ENCODE data around the gene SLC25A21.
A peak's percentile ranks its signal among the peaks of the same experiment; 100 is the strongest.

SLC25A21 gene

DNA sequence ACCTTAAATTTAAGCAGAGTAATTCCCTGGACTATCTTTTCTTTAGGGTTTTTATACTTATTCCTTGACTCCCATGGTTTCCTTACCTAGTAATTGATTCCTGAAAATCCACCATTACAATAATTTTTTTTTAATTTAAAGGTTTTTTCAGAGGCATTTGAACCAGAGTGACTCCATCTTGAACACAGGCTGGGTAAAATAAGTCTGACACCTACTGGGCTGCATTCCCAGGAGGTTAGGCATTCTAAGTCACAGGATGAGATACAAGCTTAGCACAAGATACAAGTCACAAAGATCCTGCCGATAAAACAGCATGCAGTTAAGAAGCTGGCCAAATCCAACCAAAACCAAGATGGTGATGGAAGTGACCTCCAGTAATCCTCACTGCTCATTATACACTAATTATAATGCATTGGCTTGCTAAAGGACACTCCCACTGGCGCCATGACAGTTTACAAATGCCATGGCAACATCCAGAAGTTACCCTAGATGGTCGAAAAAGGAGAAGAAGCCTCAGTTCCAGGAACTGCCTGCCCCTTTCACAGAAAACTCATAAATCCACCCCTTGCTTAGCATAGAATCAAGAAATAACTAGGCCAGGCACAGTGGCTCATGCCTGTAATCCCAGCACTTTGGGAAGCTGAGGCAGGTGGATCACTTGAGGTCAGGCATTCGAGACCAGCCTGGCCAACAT is 53.6 kb downstream of the SLC25A21 start:
- no peaks in the 10 kb centered on the region for H3K9me3 ChIP-seq (ENCODE audit: insufficient read depth, low read depth, low read length)
- H3K9ac ChIP-seq (ENCODE audit: low read length), result no peak overlapping the region
- peaks cover 2% of the 10 kb centered on the region for H3K79me1 ChIP-seq (ENCODE audit: low read length)
- H3K79me2 ChIP-seq (ENCODE audit: control insufficient read depth, insufficient read depth, low read length, poor library complexity), result no peaks in the 10 kb centered on the region
- no peak overlapping the region for H3K4ac ChIP-seq (ENCODE audit: low read depth, low read length)
- H3K14ac ChIP-seq (ENCODE audit: low read length), result no peak overlapping the region
- H3K18ac ChIP-seq (ENCODE audit: low read length), result no peak overlapping the region
- no peaks in the 10 kb centered on the region for H3K27me3 ChIP-seq (ENCODE audit: insufficient read depth, low read length)
- H2BK120ac ChIP-seq (ENCODE audit: insufficient read depth, low read length, poor library complexity), result no peak overlapping the region
- H3K23ac ChIP-seq (ENCODE audit: low read length), result no peak overlapping the region
- no peak overlapping the region for H4K8ac ChIP-seq (ENCODE audit: low read depth, low read length)
- H3K4me1 ChIP-seq (ENCODE audit: control insufficient read depth in 1 of 2, insufficient read depth in 2 of 2, low read length in 2 of 2), result no peaks in the 10 kb centered on the region
- no peak overlapping the region for H4K91ac ChIP-seq (ENCODE audit: low read depth, low read length)
- H4K12ac ChIP-seq (ENCODE audit: low read depth, low read length), result no peak overlapping the region
- no peaks in the 10 kb centered on the region for H3K36me3 ChIP-seq (ENCODE audit: control insufficient read depth in 1 of 2, insufficient read depth in 2 of 2, low read length in 2 of 2)
- H3K4me2 ChIP-seq (ENCODE audit: low read length), result no peak overlapping the region
- H3K4me3 ChIP-seq (ENCODE audit: low read depth, low read length), result no peak overlapping the region
- H2AFZ ChIP-seq (ENCODE audit: insufficient read depth, low read length, poor library complexity), result no peak overlapping the region
- no peak overlapping the region for H3K27ac ChIP-seq (ENCODE audit: low read depth, low read length)
- no peak overlapping the region for H2BK5ac ChIP-seq (ENCODE audit: low read depth, low read length, poor library complexity)
- DNase-seq, result no peak
- no CpG with 5 or more reads among the region's 4 CpGs for WGBS (ENCODE audit: extremely low coverage, insufficient coverage, insufficient read length)
- no peak overlapping the region for H2AK5ac ChIP-seq (ENCODE audit: low read length)
- H2BK12ac ChIP-seq (ENCODE audit: low read length), result no peak overlapping the region

DNA sequence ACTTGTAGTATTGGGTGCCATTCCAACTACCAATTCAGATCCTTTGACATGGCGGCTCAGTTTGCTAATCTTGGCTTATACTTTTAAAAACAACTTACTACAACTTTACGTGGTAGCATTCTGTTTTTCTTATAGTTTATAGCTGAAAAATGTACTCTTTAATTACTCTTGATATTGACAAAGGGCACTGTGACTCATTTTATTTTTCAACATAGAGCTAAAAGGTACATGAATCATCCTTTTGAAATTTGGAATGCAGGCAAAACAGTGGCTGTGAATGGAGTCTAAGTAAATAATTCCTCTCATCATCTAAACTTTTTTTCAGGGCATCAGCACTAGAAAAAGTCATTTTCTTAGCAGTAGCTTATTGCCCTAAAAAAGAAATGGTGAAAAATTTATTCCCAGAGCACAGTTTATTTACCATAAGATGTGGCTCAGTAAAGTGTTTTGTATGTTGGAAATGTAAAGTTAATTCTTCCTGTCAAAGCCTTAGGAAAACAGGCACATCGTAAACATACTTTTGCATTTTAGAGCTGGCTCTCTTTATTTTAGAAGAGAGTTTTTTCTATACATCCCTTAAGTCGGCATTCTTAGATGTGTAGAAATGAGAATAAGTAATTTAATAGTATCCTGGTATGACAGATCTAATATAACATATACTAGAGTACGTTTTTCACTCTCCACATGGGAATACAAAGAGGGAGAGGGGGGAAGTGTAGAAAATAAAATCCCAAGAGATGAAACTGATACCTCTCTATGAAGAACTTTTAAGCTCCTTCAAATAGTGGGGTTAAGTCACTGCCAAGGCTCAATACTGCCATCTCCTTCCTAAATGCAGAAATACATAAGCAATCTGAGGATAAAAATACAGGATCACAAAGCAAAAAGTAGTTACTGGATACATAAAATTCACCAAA is 55.2 kb downstream of the SLC25A21 start:
- H2BK12ac ChIP-seq (ENCODE audit: low read length), result no peak overlapping the region
- no peak overlapping the region for H4K12ac ChIP-seq (ENCODE audit: low read depth, low read length)
- no peak overlapping the region for H3K4ac ChIP-seq (ENCODE audit: low read depth, low read length)
- no peak overlapping the region for H3K4me3 ChIP-seq (ENCODE audit: low read depth, low read length)
- no peak overlapping the region for H3K18ac ChIP-seq (ENCODE audit: low read length)
- no peak overlapping the region for H4K91ac ChIP-seq (ENCODE audit: low read depth, low read length)
- no peaks in the 10 kb centered on the region for H3K36me3 ChIP-seq (ENCODE audit: control insufficient read depth in 1 of 2, insufficient read depth in 2 of 2, low read length in 2 of 2)
- H3K27ac ChIP-seq (ENCODE audit: low read depth, low read length), result no peak overlapping the region
- H3K23ac ChIP-seq (ENCODE audit: low read length), result no peak overlapping the region
- no CpG with 5 or more reads among the region's 5 CpGs for WGBS (ENCODE audit: extremely low coverage, insufficient coverage, insufficient read length)
- peaks cover 2% of the 10 kb centered on the region for H3K79me1 ChIP-seq (ENCODE audit: low read length)
- H2BK5ac ChIP-seq (ENCODE audit: low read depth, low read length, poor library complexity), result no peak overlapping the region
- DNase-seq, result peak in 1 of 2 donors; percentile 18
- H3K79me2 ChIP-seq (ENCODE audit: control insufficient read depth, insufficient read depth, low read length, poor library complexity), result no peaks in the 10 kb centered on the region
- no peak overlapping the region for H2AFZ ChIP-seq (ENCODE audit: insufficient read depth, low read length, poor library complexity)
- no peaks in the 10 kb centered on the region for H3K4me1 ChIP-seq (ENCODE audit: control insufficient read depth in 1 of 2, insufficient read depth in 2 of 2, low read length in 2 of 2)
- no peaks in the 10 kb centered on the region for H3K9me3 ChIP-seq (ENCODE audit: insufficient read depth, low read depth, low read length)
- no peak overlapping the region for H3K4me2 ChIP-seq (ENCODE audit: low read length)
- no peak overlapping the region for H3K14ac ChIP-seq (ENCODE audit: low read length)
- no peak overlapping the region for H4K8ac ChIP-seq (ENCODE audit: low read depth, low read length)
- no peak overlapping the region for H2BK120ac ChIP-seq (ENCODE audit: insufficient read depth, low read length, poor library complexity)
- no peaks in the 10 kb centered on the region for H3K27me3 ChIP-seq (ENCODE audit: insufficient read depth, low read length)
- no peak overlapping the region for H2AK5ac ChIP-seq (ENCODE audit: low read length)
- no peak overlapping the region for H3K9ac ChIP-seq (ENCODE audit: low read length)

GRCh38 chr14:37115406-37115805 is 57.0 kb downstream of the SLC25A21 start:
- H2BK120ac ChIP-seq (ENCODE audit: insufficient read depth, low read length, poor library complexity), result no peak overlapping the region
- H3K4me2 ChIP-seq (ENCODE audit: low read length), result no peak overlapping the region
- no peak overlapping the region for H4K12ac ChIP-seq (ENCODE audit: low read depth, low read length)
- no peak overlapping the region for H3K23ac ChIP-seq (ENCODE audit: low read length)
- H3K14ac ChIP-seq (ENCODE audit: low read length), result no peak overlapping the region
- H3K4me3 ChIP-seq (ENCODE audit: low read depth, low read length), result no peak overlapping the region
- no CpG with 5 or more reads among the region's 1 CpG for WGBS (ENCODE audit: extremely low coverage, insufficient coverage, insufficient read length)
- no peaks in the 10 kb centered on the region for H3K36me3 ChIP-seq (ENCODE audit: control insufficient read depth in 1 of 2, insufficient read depth in 2 of 2, low read length in 2 of 2)
- no peaks in the 10 kb centered on the region for H3K4me1 ChIP-seq (ENCODE audit: control insufficient read depth in 1 of 2, insufficient read depth in 2 of 2, low read length in 2 of 2)
- no peaks in the 10 kb centered on the region for H3K79me2 ChIP-seq (ENCODE audit: control insufficient read depth, insufficient read depth, low read length, poor library complexity)
- H2AK5ac ChIP-seq (ENCODE audit: low read length), result no peak overlapping the region
- no peak overlapping the region for H2BK5ac ChIP-seq (ENCODE audit: low read depth, low read length, poor library complexity)
- H3K27me3 ChIP-seq (ENCODE audit: insufficient read depth, low read length), result no peaks in the 10 kb centered on the region
- no peak overlapping the region for H4K8ac ChIP-seq (ENCODE audit: low read depth, low read length)
- peaks cover under 1% of the 10 kb centered on the region for H3K79me1 ChIP-seq (ENCODE audit: low read length)
- no peak overlapping the region for H3K4ac ChIP-seq (ENCODE audit: low read depth, low read length)
- no peak overlapping the region for H2AFZ ChIP-seq (ENCODE audit: insufficient read depth, low read length, poor library complexity)
- no peak overlapping the region for H3K27ac ChIP-seq (ENCODE audit: low read depth, low read length)
- H3K9ac ChIP-seq (ENCODE audit: low read length), result no peak overlapping the region
- H3K9me3 ChIP-seq (ENCODE audit: insufficient read depth, low read depth, low read length), result no peaks in the 10 kb centered on the region
- no peak for DNase-seq
- H4K91ac ChIP-seq (ENCODE audit: low read depth, low read length), result no peak overlapping the region
- H3K18ac ChIP-seq (ENCODE audit: low read length), result no peak overlapping the region
- no peak overlapping the region for H2BK12ac ChIP-seq (ENCODE audit: low read length)

DNA sequence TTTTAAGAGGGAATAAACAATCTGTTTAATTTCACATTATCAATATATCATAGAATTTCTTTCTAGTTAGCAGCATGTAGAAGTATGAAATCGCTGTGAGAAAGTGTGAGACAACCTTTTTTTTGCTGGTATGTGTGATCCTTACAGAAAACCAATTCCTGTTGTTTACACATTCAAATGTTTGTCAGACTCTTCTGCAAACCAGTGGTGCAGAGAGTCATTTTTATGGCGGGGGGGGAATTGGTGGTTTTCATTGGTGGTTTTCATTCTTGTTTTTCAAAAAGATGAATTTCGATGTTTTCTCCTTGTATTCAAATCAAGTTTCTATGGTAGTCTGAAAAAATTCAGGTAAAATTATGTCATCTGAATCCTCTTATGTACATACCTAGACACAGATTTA is 57.8 kb downstream of the SLC25A21 start:
- no peak overlapping the region for H2BK5ac ChIP-seq (ENCODE audit: low read depth, low read length, poor library complexity)
- no peaks in the 10 kb centered on the region for H3K36me3 ChIP-seq (ENCODE audit: control insufficient read depth in 1 of 2, insufficient read depth in 2 of 2, low read length in 2 of 2)
- no peak overlapping the region for H3K23ac ChIP-seq (ENCODE audit: low read length)
- no peak overlapping the region for H4K8ac ChIP-seq (ENCODE audit: low read depth, low read length)
- H3K79me1 ChIP-seq (ENCODE audit: low read length), result no peaks in the 10 kb centered on the region
- no peaks in the 10 kb centered on the region for H3K4me1 ChIP-seq (ENCODE audit: control insufficient read depth in 1 of 2, insufficient read depth in 2 of 2, low read length in 2 of 2)
- no peaks in the 10 kb centered on the region for H3K27me3 ChIP-seq (ENCODE audit: insufficient read depth, low read length)
- H3K27ac ChIP-seq (ENCODE audit: low read depth, low read length), result no peak overlapping the region
- H3K4me2 ChIP-seq (ENCODE audit: low read length), result no peak overlapping the region
- H3K4ac ChIP-seq (ENCODE audit: low read depth, low read length), result no peak overlapping the region
- no peak overlapping the region for H2BK120ac ChIP-seq (ENCODE audit: insufficient read depth, low read length, poor library complexity)
- no peak overlapping the region for H4K91ac ChIP-seq (ENCODE audit: low read depth, low read length)
- no peak overlapping the region for H3K18ac ChIP-seq (ENCODE audit: low read length)
- H2BK12ac ChIP-seq (ENCODE audit: low read length), result no peak overlapping the region
- H4K12ac ChIP-seq (ENCODE audit: low read depth, low read length), result no peak overlapping the region
- no peak overlapping the region for H2AFZ ChIP-seq (ENCODE audit: insufficient read depth, low read length, poor library complexity)
- no peak overlapping the region for H3K4me3 ChIP-seq (ENCODE audit: low read depth, low read length)
- no peaks in the 10 kb centered on the region for H3K79me2 ChIP-seq (ENCODE audit: control insufficient read depth, insufficient read depth, low read length, poor library complexity)
- no peak overlapping the region for H2AK5ac ChIP-seq (ENCODE audit: low read length)
- H3K9me3 ChIP-seq (ENCODE audit: insufficient read depth, low read depth, low read length), result no peaks in the 10 kb centered on the region
- H3K14ac ChIP-seq (ENCODE audit: low read length), result no peak overlapping the region
- no peak overlapping the region for H3K9ac ChIP-seq (ENCODE audit: low read length)
- WGBS (ENCODE audit: extremely low coverage, insufficient coverage, insufficient read length), result no CpG with 5 or more reads among the region's 3 CpGs
- DNase-seq, result no peak
